Left ventricle myocardium inferior (tissue), 1 donor: ENCODE measurements around the gene IGF1R. TPM values are rescaled to one million over a fixed set of nuclear protein-coding genes. Genes with fewer than 3 reads are reported as not detected.

ENCODE experiments used
- DNase-seq: peaks from one replicate; pipeline ENCODE4 v3.0.0-alpha.2; 2020
- H3K27ac ChIP-seq: fragments of 200-600 bp; replicated peaks from 2 replicates; pipeline ENCODE4 v1.8.0; 2021
- H3K27me3 ChIP-seq: fragments of 200-600 bp; 2 replicates; pipeline ENCODE4 v1.8.0; 2021; ENCODE audit warnings: low read depth
- H3K36me3 ChIP-seq: fragments of 200-600 bp; 2 replicates; pipeline ENCODE4 v1.8.0; 2021
- H3K4me1 ChIP-seq: fragments of 200-600 bp; 2 replicates; pipeline ENCODE4 v1.8.0; 2021
- H3K4me3 ChIP-seq: fragments of 200-600 bp; 2 replicates; pipeline ENCODE4 v1.8.0; 2021; ENCODE audit warnings: mild to moderate bottlenecking, moderate library complexity
- H3K9me3 ChIP-seq: fragments of 200-600 bp; replicated peaks from 2 replicates; pipeline ENCODE4 v1.8.0; 2021
- CTCF ChIP-seq: fragments of 200-600 bp; IDR thresholded peaks from 2 replicates; pipeline ENCODE4 v1.8.0; 2021; ENCODE audit warnings: antibody characterized with exemption, mild to moderate bottlenecking, borderline replicate concordance
- intact Hi-C: fragments of 100-400 bp; cut with micrococcal nuclease; formaldehyde crosslinking; loops from one replicate; pipeline ENCODE4 v1.11.0; 2022
- total RNA-seq: library from RNA; stranded (reverse); fragmentation: NEBNext Ultra II Directional; extraction: Animal tissue kit (Norgen Biotek cat#: 25700); gene quantifications from one replicate; pipeline ENCODE4 v1.2.1, GENCODE V29; 2021
- donor health status: DM: no; HTN: yes; CAD: no; lungs with severe emphysema.

The IGF1R gene
- total RNA-seq, 1 donor from 2014 or later = 37.2 TPM

- H3K4me1 ChIP-seq = peaks cover 18% of the 10 kb centered on the region
- no peaks in the 10 kb centered on the region for H3K27me3 ChIP-seq
- intact Hi-C loops = no loop called here
- no peak for TF ChIP-seq CTCF
- peaks cover 46% of the 10 kb centered on the region for H3K9me3 ChIP-seq
- no peak overlapping the region for H3K4me3 ChIP-seq
- no peak for DNase-seq
- H3K27ac ChIP-seq = no peak overlapping the region
- H3K36me3 ChIP-seq = peaks cover 19% of the 10 kb centered on the region
These were observed 186.6 kb downstream of the IGF1R start for GRCh38 chr15:98834976-98835375.

DNA sequence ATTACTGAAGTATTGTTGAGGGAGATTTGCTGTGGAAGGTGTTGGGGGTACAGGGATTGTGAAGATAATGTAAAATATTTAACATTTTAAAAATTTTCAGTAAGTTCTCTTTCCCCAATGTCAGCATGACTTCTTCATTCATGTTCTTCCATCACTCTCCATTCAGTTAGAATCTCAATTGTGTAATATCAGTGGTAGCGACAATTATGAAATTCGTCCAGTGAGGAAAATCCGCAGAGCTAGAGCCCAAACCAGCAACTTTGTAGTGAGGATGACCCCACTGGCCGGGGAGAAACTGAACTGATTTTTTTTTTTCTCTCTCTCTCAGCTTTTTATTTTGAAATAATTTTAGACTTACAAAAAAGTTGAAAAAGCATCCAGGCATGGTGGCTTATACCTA lies 187.5 kb downstream of the IGF1R start:
- DNase-seq = no peak
- Histone ChIP-seq H3K27ac (no peak overlapping the region), H3K27me3 (no peaks in the 10 kb centered on the region), H3K9me3 (peaks cover 37% of the 10 kb centered on the region), H3K36me3 (peaks cover 11% of the 10 kb centered on the region), H3K4me3 (no peak overlapping the region), H3K4me1 (peaks cover 24% of the 10 kb centered on the region)
- TF ChIP-seq CTCF = no peak
- intact Hi-C loops = no loop called here

DNA sequence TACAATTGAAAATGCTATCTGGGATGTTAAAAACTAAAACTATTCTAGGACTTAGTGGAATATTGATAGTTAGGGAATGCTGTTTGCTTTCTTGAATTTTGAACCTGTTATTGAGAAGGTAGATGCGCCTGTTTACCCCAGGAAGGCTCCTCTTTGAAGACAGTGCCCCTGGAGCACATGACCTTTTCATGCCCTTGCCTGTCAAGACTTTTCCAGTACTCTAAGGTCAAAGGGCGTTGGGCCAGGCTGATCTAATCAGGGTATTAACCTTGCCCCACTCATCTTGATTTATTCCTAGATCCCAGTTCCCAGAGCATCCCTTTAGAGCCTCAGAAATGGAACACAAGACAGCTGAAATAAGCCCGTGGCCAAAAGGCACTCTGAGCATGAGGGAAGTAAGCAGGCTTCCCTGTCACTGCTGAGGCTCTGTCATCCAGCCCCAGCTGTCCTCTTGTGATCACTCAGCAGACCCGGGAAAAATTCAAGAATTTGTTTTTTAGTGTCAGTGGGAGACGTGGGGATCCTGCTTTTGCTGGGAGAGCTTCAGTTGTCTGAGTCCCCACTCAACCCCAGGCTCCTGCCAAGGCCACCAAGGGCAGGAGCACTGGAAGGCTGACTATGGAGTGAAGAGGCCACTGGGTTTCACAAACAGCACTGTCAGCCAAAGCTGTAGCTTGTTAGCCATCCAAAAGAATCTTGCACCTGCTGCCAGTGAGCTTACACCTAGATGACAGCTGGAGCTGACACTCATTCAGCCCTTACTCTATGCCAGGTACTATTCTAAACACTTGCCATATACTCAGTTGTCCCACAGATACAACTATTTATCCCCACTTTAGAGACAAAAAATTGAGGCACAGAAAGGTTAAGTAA lies 190.3 kb downstream of the IGF1R start:
- Histone ChIP-seq H3K36me3 (peaks cover 5% of the 10 kb centered on the region), H3K4me3 (no peak overlapping the region), H3K9me3 (peaks cover 10% of the 10 kb centered on the region), H3K4me1 (peaks cover 49% of the 10 kb centered on the region), H3K27ac (peak overlapping the region; percentile 45), H3K27me3 (no peaks in the 10 kb centered on the region)
- no peak for TF ChIP-seq CTCF
- no peak for DNase-seq
- intact Hi-C loops = no loop called here

- no peak overlapping the region for H3K4me3 ChIP-seq
- H3K27ac ChIP-seq = peak overlapping the region; percentile 45
- intact Hi-C loops = loop anchor here (10.0 kb wide), 1 partner anchor 55 kb away; no protein-coding TSS in a partner anchor
- H3K27me3 ChIP-seq = no peaks in the 10 kb centered on the region
- no peaks in the 10 kb centered on the region for H3K36me3 ChIP-seq
- no peaks in the 10 kb centered on the region for H3K9me3 ChIP-seq
- H3K4me1 ChIP-seq = peaks cover 63% of the 10 kb centered on the region
- DNase-seq = no peak
- TF ChIP-seq CTCF = no peak
These were observed 191.7 kb downstream of the IGF1R start for GRCh38 chr15:98840053-98840452.

- no peak for TF ChIP-seq CTCF
- no peak for DNase-seq
- no peak overlapping the region for H3K4me3 ChIP-seq
- H3K36me3 ChIP-seq = no peaks in the 10 kb centered on the region
- peaks cover 75% of the 10 kb centered on the region for H3K4me1 ChIP-seq
- no peaks in the 10 kb centered on the region for H3K27me3 ChIP-seq
- intact Hi-C loops = loop anchor here (10.0 kb wide), 1 partner anchor 57 kb away; no protein-coding TSS in a partner anchor
- H3K27ac ChIP-seq = no peak overlapping the region
- no peaks in the 10 kb centered on the region for H3K9me3 ChIP-seq
These were observed 193.2 kb downstream of the IGF1R start for GRCh38 chr15:98841419-98841970.
